HG03025 (cell line): ENCODE measurements around the gene KIAA0319L.
"Not testable (repeated sequence)": the region's sequence is repeated elsewhere in the genome, so short reads cannot be mapped to it uniquely, and the experiment has no call there.

ENCODE experiments used
- ATAC-seq: cut with Tn5 transposase; IDR thresholded peaks from one replicate; pipeline ENCODE4 v1.9.1; 2021; ENCODE audit warnings: mild to moderate bottlenecking, moderate library complexity; ENCODE audit not compliant: unreplicated experiment, low FRiP score

The KIAA0319L gene

GRCh38 chr1:35499652-35500176 lies 57.5 kb downstream of the KIAA0319L start:
- no peak for ATAC-seq

GRCh38 chr1:35499231-35499630 lies 58.0 kb downstream of the KIAA0319L start:
- ATAC-seq = no peak

- no peak for ATAC-seq
These were observed 59.6 kb downstream of the KIAA0319L start for GRCh38 chr1:35497571-35497970.

- no peak for ATAC-seq
These were observed 67.0 kb downstream of the KIAA0319L start for GRCh38 chr1:35490250-35490649.

- ATAC-seq = no peak
These were observed 68.9 kb downstream of the KIAA0319L start for GRCh38 chr1:35488336-35488735.

GRCh38 chr1:35486858-35487408 lies 70.3 kb downstream of the KIAA0319L start:
- no peak for ATAC-seq

GRCh38 chr1:35481229-35481628 lies 76.0 kb downstream of the KIAA0319L start:
- ATAC-seq = no peak

- no peak for ATAC-seq
These were observed 79.3 kb downstream of the KIAA0319L start for GRCh38 chr1:35477870-35478269.

- ATAC-seq = no peak
These were observed 81.1 kb downstream of the KIAA0319L start for GRCh38 chr1:35475856-35476674.

GRCh38 chr1:35475356-35475755 lies 81.8 kb downstream of the KIAA0319L start:
- no peak for ATAC-seq

GRCh38 chr1:35473216-35473615 lies 84.0 kb downstream of the KIAA0319L start:
- ATAC-seq = not testable (repeated sequence)

- no peak for ATAC-seq
These were observed 86.1 kb downstream of the KIAA0319L start for GRCh38 chr1:35470977-35471613.

- ATAC-seq = no peak
These were observed 91.1 kb downstream of the KIAA0319L start for GRCh38 chr1:35466120-35466519.

GRCh38 chr1:35463749-35464148 lies 93.5 kb downstream of the KIAA0319L start:
- not testable (repeated sequence) for ATAC-seq

GRCh38 chr1:35463232-35463631 lies 94.0 kb downstream of the KIAA0319L start:
- no peak for ATAC-seq

- ATAC-seq = no peak
These were observed 95.1 kb downstream of the KIAA0319L start for GRCh38 chr1:35461966-35462651.

GRCh38 chr1:35460796-35461195 lies 96.4 kb downstream of the KIAA0319L start:
- no peak for ATAC-seq

- ATAC-seq = no peak
These were observed 102.6 kb downstream of the KIAA0319L start for GRCh38 chr1:35454616-35455015.

- ATAC-seq = no peak
These were observed 103.0 kb downstream of the KIAA0319L start for GRCh38 chr1:35454176-35454575.

GRCh38 chr1:35453031-35453430 lies 104.2 kb downstream of the KIAA0319L start:
- ATAC-seq = no peak
